Measurements from ENCODE around the gene KRTCAP3. TPM values are rescaled to one million over a fixed set of nuclear protein-coding genes. Genes with fewer than 3 reads are reported as not detected.

KRTCAP3 gene
- total RNA-seq (10 to 100 TPM in 3 of 5 experiments, 1 to 10 TPM in 2; 5.7 to 27.1 (median 11.5) TPM), polyA plus RNA-seq (1 to 10 TPM in 1 of 2 donors, under 1 TPM in 1; 0.39 to 2.6 TPM), total RNA-seq (2.8 reads per million, percentile 15 among the genes with 10 or more reads in this experiment)

GRCh38 chr2:27441958-27442919, at the start of gene KRTCAP3:
Gene KRTCAP3 (plus strand): TSS chr2:27442381. CDS start chr2:27442413, 32 bp downstream.
- intact Hi-C loops (cut with micrococcal nuclease): no loop called here
- no peaks in the 10 kb centered on the region for H3K27me3 Mint-ChIP-seq
- no peaks in the 10 kb centered on the region for H3K9me3 Mint-ChIP-seq
- Histone ChIP-seq H3K4me1 (ENCODE audit: control insufficient read depth in 2 of 2, insufficient read depth in 2 of 2, low read length in 2 of 2) (no peaks in the 10 kb centered on the region), H3K27ac (ENCODE audit: low read depth, low read length) (peak within 1 kb of the TSS; percentile 55), H3K9me3 (ENCODE audit: control insufficient read depth in 2 of 3, low read length in 3 of 3) (no peaks in the 10 kb centered on the region), H3K36me3 (ENCODE audit: control insufficient read depth in 2 of 3, insufficient read depth in 3 of 3, low read length in 3 of 3) (peaks cover 23 to 64% (median 25%) of the 10 kb centered on the region in 3 experiments), H3K27me3 (ENCODE audit: control insufficient read depth in 2 of 2, insufficient read depth in 2 of 2, low read length in 2 of 2) (no peaks in the 10 kb centered on the region), H3K4me3 (ENCODE audit: low read length) (no peak within 1 kb of the TSS)
- H3K27ac Mint-ChIP-seq: peak within 1 kb of the TSS; percentile 18 to 86 (median 60)
- peak in 8 of 9 donors; percentile 25 to 56 (median 36) for DNase-seq
- peak within 1 kb of the TSS in 6 of 10 donors; percentile 7 to 51 (median 28) for H3K4me3 Mint-ChIP-seq
- POLR2A ChIA-PET: interaction anchor here (0.8 to 1.2 kb wide), 2 partner anchors 9 to 12 kb away, joined by 4 read pairs; no protein-coding TSS in a partner anchor
- peak; percentile 92 for ATAC-seq
- peaks cover 12 to 43% (median 35%) of the 10 kb centered on the region in 5 donors for H3K36me3 Mint-ChIP-seq
- CTCF ChIA-PET: no interaction called here
- peaks cover 0 to 16% (median 7%) of the 10 kb centered on the region in 7 donors for H3K4me1 Mint-ChIP-seq

GRCh38 chr2:27393225-27393624, 49.0 kb upstream of the KRTCAP3 start:
- POLR2A ChIA-PET: interaction anchor here (0.7 kb wide), 1 partner anchor 25 kb away, joined by 3 read pairs; no protein-coding TSS in a partner anchor
- Histone ChIP-seq H3K36me3 (ENCODE audit: control insufficient read depth in 2 of 3, insufficient read depth in 3 of 3, low read length in 3 of 3) (peaks cover 0 to 4% (median 0%) of the 10 kb centered on the region in 3 experiments), H3K4me3 (ENCODE audit: low read length) (no peak overlapping the region), H3K4me1 (ENCODE audit: control insufficient read depth in 2 of 2, insufficient read depth in 2 of 2, low read length in 2 of 2) (peaks cover 10 to 16% of the 10 kb centered on the region in 2 donors), H3K27ac (ENCODE audit: low read depth, low read length) (no peak overlapping the region), H3K27me3 (ENCODE audit: control insufficient read depth in 2 of 2, insufficient read depth in 2 of 2, low read length in 2 of 2) (no peaks in the 10 kb centered on the region), H3K9me3 (ENCODE audit: control insufficient read depth in 2 of 3, low read length in 3 of 3) (no peaks in the 10 kb centered on the region)
- Mint-ChIP-seq H3K27ac (peak overlapping the region in 6 of 9 donors; percentile 21 to 67 (median 54)), H3K4me1 (peaks cover 32 to 52% (median 35%) of the 10 kb centered on the region in 7 donors), H3K9me3 (no peaks in the 10 kb centered on the region), H3K36me3 (peaks cover 0 to 17% (median 4%) of the 10 kb centered on the region in 5 donors), H3K27me3 (no peaks in the 10 kb centered on the region), H3K4me3 (peak overlapping the region in 2 of 10 donors; percentile 20 to 33)
- CTCF ChIA-PET: interaction anchor here (0.7 to 1.0 kb wide), 2 partner anchors 37 to 442 kb away, joined by 3 read pairs; no protein-coding TSS in a partner anchor
- DNase-seq (no peak), ATAC-seq (no peak)
- intact Hi-C loops (cut with micrococcal nuclease): loop anchor here in 1 of 2 donors (2.0 kb wide), 1 partner anchor 16 kb away; the partner anchor contains the start of gene PPM1G

- ATAC-seq (no peak), DNase-seq (no peak)
- no peak overlapping the region for H3K27ac ChIP-seq (ENCODE audit: low read depth, low read length)
- Mint-ChIP-seq H3K27ac (peak overlapping the region in 3 of 9 donors; percentile 23 to 59 (median 28)), H3K4me3 (peak overlapping the region in 1 of 10 donors; percentile 43), H3K27me3 (no peaks in the 10 kb centered on the region), H3K4me1 (peaks cover 20 to 56% (median 43%) of the 10 kb centered on the region in 7 donors), H3K9me3 (no peaks in the 10 kb centered on the region), H3K36me3 (peaks cover 0 to 18% (median 7%) of the 10 kb centered on the region in 5 donors)
- H3K4me3 ChIP-seq (ENCODE audit: low read length): no peak overlapping the region
- H3K36me3 ChIP-seq (ENCODE audit: control insufficient read depth in 2 of 3, insufficient read depth in 3 of 3, low read length in 3 of 3): no peaks in the 10 kb centered on the region
- peaks cover 0 to 3% of the 10 kb centered on the region in 2 donors for H3K4me1 ChIP-seq (ENCODE audit: control insufficient read depth in 2 of 2, insufficient read depth in 2 of 2, low read length in 2 of 2)
- H3K27me3 ChIP-seq (ENCODE audit: control insufficient read depth in 2 of 2, insufficient read depth in 2 of 2, low read length in 2 of 2): no peaks in the 10 kb centered on the region
- no peaks in the 10 kb centered on the region for H3K9me3 ChIP-seq (ENCODE audit: control insufficient read depth in 2 of 3, low read length in 3 of 3)
- ChIA-PET CTCF (no interaction called here), POLR2A (no interaction called here)
- intact Hi-C loops (cut with micrococcal nuclease): no loop called here
Observed at GRCh38 chr2:27398962-27399361, 43.2 kb upstream of the KRTCAP3 start.

- peak overlapping the region in 3 of 10 donors; percentile 2 to 43 (median 28) for H3K4me3 Mint-ChIP-seq
- Histone ChIP-seq H3K4me1 (ENCODE audit: control insufficient read depth in 2 of 2, insufficient read depth in 2 of 2, low read length in 2 of 2) (peaks cover 0 to 3% of the 10 kb centered on the region in 2 donors), H3K27ac (ENCODE audit: low read depth, low read length) (no peak overlapping the region), H3K4me3 (ENCODE audit: low read length) (no peak overlapping the region), H3K9me3 (ENCODE audit: control insufficient read depth in 2 of 3, low read length in 3 of 3) (no peaks in the 10 kb centered on the region), H3K27me3 (ENCODE audit: control insufficient read depth in 2 of 2, insufficient read depth in 2 of 2, low read length in 2 of 2) (no peaks in the 10 kb centered on the region), H3K36me3 (ENCODE audit: control insufficient read depth in 2 of 3, insufficient read depth in 3 of 3, low read length in 3 of 3) (peaks cover 0 to 6% (median 0%) of the 10 kb centered on the region in 3 experiments)
- intact Hi-C loops (cut with micrococcal nuclease): loop anchor here in 1 of 2 donors (10.0 kb wide), 1 partner anchor 186 kb away; the partner anchor contains the start of genes ATRAID, CAD and SLC5A6
- ChIA-PET POLR2A (interaction anchor here (1.0 to 1.2 kb wide), 2 partner anchors 44 to 78 kb away, joined by 3 read pairs; partner anchors contain the start of gene GTF3C2), CTCF (no interaction called here)
- H3K36me3 Mint-ChIP-seq: peaks cover 0 to 18% (median 7%) of the 10 kb centered on the region in 5 donors
- H3K27me3 Mint-ChIP-seq: no peaks in the 10 kb centered on the region
- H3K9me3 Mint-ChIP-seq: no peaks in the 10 kb centered on the region
- H3K4me1 Mint-ChIP-seq: peaks cover 15 to 62% (median 50%) of the 10 kb centered on the region in 7 donors
- ATAC-seq (no peak), DNase-seq (no peak)
- H3K27ac Mint-ChIP-seq: peak overlapping the region in 6 of 9 donors; percentile 36 to 77 (median 58)
Observed at GRCh38 chr2:27400348-27401135, 41.6 kb upstream of the KRTCAP3 start.

- Histone ChIP-seq H3K27ac (ENCODE audit: low read depth, low read length) (peak overlapping the region; percentile 89), H3K27me3 (ENCODE audit: control insufficient read depth in 2 of 2, insufficient read depth in 2 of 2, low read length in 2 of 2) (no peaks in the 10 kb centered on the region), H3K36me3 (ENCODE audit: control insufficient read depth in 2 of 3, insufficient read depth in 3 of 3, low read length in 3 of 3) (peaks cover 0 to 14% (median 0%) of the 10 kb centered on the region in 3 experiments), H3K4me3 (ENCODE audit: low read length) (peak overlapping the region; percentile 4), H3K9me3 (ENCODE audit: control insufficient read depth in 2 of 3, low read length in 3 of 3) (no peaks in the 10 kb centered on the region), H3K4me1 (ENCODE audit: control insufficient read depth in 2 of 2, insufficient read depth in 2 of 2, low read length in 2 of 2) (peaks cover 13 to 17% of the 10 kb centered on the region in 2 donors)
- Mint-ChIP-seq H3K27me3 (peaks cover 0 to 7% (median 0%) of the 10 kb centered on the region in 5 donors), H3K4me1 (peaks cover 28 to 64% (median 42%) of the 10 kb centered on the region in 7 donors), H3K36me3 (peaks cover 0 to 12% (median 0%) of the 10 kb centered on the region in 5 donors), H3K4me3 (peak overlapping the region; percentile 87 to 96 (median 90)), H3K9me3 (peaks cover 0 to 6% (median 0%) of the 10 kb centered on the region in 11 donors), H3K27ac (peak overlapping the region; percentile 59 to 97 (median 79))
- intact Hi-C loops (cut with micrococcal nuclease): loop anchor here (2.0 to 10.0 kb wide), 5 partner anchors 15 to 1529 kb away; partner anchors contain the start of genes ASXL2 (in 1 of the 2), ATRAID (in 1 of the 2), CAD (in 1 of the 2) and GTF3C2 (in 1 of the 2)
- DNase-seq: no peak
- ChIA-PET CTCF (no interaction called here), POLR2A (interaction anchor here (1.2 to 1.6 kb wide), 3 partner anchors 16 to 27 kb away, joined by 4 to 6 read pairs (median 5); partner anchors contain the start of genes NRBP1 and ZNF513)
- no peak for ATAC-seq
Observed at GRCh38 chr2:27407798-27408491, 34.2 kb upstream of the KRTCAP3 start.

All from naive thymus-derived CD4-positive, alpha-beta T cell (primary cell).